GM18870 (cell line): Measurements from ENCODE around the gene PATJ.
"Not testable (repeated sequence)": the region's sequence is repeated elsewhere in the genome, so short reads cannot be mapped to it uniquely, and the experiment has no call there.

Experiments used
- ATAC-seq: cut with Tn5 transposase; IDR thresholded peaks from one replicate; pipeline ENCODE4 v1.9.1; 2021; ENCODE audit warnings: moderate library complexity; ENCODE audit not compliant: unreplicated experiment

Gene PATJ

DNA sequence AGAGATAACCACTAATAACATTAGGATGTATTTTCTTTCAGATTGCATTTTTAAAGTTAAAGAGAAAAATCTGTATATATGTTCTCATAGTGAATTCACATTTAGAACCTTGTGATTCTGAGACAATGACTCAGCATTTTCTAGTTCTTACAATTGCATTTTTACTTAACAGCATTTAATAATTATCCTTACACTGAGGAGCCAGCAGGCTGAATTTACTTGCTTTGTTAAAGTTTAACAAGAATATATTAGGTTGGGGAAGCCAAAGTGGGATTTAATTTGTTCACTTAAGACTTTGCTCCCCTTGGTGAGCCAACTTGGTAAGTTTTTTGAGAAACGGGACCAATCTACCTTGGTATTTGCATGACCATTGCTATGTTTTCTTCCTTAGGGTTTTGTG lies 4.5 kb downstream of the PATJ start:
- ATAC-seq: no peak

DNA sequence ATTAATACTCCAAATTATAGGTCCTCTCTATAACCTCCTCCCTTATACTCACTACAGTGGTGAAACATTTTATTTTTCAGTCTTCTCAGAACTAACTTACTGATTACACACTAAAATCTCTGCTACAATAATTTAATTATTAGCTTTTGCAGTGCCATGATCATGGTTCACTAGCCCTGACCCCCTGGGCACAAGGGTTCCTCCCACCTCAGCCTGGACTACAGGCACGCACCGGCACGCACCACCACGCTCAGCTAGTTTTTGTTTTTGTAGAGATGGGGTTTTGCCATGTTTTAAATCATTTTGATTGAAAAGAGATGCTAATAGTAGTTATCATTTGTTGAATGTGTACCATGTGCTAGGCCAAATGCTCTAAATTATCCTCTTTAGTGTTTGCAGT lies 6.3 kb downstream of the PATJ start:
- ATAC-seq: no peak

DNA sequence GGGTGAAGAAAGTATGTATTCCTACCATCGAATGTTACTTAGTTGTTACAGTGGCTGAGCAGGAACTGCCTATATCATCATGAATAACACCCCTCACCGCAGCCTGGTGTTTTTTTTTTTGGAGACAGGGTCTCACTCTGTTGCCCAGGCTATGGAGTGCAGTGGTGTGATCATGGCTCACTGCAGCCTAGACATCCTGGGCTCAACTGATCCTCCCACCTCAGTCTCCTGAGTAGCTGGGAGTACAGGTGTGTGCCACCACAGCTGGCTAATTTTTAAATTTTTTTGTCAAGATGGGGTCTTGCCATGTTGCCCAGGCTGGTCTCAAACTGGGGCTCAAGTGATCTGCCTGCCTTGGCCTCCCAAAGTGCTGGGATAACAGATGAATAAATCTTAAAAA lies 7.3 kb downstream of the PATJ start:
- ATAC-seq: no peak

DNA sequence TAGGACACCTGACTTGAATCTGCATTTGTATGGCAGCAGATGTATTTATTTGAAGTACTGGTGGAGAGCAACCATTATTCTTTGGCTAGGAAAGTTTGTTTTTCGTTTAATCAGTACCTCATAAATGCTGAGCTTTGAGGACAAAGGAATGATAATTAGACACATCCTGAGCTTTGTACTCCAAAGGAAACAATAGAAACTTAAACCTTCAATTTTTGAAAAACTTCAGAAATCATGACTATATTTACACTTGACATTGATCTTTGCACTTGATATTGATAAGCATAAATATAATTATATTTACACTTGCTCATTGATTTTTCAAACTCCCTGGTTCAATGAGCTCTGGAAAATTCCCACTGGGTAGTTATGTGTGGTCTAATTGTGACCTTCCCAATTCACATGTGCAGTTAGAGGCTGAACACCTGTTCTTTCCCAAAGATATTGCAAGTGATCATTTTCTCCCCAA lies 10.7 kb downstream of the PATJ start:
- no peak for ATAC-seq

DNA sequence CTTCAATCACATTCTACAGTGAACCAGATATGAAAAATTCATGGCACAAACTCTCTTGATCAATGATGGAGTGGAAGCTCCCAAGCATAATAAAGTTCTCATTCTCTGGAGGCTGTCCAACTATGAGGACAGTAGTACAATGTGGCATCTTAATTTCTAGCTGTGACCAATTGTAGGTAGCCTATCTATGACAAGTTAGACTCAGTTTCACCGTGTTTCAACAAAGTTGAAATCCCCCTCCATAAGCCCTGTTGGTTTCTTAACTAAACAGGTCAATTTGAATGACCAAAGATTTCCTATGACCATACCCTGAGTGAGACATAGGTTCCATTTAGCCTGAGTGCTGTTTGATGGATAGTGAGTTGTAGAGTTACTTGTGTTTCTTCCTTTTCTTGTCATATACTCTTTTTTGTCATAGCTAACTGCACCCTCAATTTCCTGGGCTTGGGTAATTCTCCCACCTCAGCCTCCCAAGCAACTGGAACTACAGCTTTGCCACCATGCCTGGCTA lies 11.8 kb downstream of the PATJ start:
- no peak for ATAC-seq

DNA sequence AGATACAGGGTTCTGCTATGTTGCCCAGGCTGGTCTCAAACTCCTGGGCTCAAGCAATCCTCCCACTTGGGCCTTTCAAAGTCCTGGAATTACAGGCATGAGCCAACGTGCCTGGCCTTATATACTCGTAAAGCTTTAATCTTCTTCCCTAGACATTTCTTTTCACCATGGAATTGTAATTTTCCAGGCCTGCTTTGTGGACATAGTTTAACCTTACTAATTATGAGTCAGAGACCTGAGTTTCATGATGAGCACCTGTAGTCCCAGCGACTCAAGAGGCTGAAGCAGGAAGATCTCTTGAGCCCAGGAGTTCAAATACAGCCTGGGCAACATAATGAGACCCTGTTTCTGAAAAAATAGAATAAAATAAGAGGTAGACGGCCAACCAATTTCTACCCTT lies 12.3 kb downstream of the PATJ start:
- ATAC-seq: no peak

DNA sequence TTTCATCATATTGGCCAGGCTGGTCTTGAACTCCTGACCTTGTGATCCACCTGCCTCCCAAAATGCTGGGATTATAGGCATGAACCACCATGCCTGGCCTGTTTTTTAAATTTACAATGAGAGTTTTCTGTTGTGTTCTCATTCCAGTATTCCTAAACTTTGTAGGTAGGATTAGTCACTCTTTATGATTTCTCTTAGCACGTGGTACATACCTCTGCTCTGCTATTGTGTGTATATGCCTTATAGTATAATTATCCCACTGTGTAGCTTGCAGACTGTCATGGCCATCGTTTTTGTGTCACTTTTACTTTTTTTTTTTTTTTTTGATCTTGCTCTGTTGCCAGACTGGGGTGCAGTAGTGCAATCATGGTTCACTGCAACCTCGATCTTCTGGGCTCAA lies 14.5 kb downstream of the PATJ start:
- no peak for ATAC-seq

DNA sequence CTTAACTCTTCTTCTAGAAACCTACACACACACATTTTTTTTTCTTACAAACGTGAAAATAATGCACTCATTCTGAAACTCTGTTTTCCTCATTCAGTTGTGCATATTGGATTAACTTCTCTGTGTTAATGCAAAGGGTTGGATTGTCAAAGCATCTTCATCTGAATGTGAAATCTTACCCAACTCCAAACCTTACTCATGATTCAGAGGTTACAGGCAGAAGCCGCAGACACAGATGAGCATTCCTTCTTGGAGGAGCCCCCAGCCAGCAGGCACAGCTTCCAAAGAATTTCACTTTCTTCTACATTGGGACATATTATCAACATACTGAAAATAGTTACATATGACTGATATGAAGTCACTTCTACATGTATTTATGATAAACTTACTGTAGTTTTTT lies 15.7 kb downstream of the PATJ start:
- no peak for ATAC-seq

DNA sequence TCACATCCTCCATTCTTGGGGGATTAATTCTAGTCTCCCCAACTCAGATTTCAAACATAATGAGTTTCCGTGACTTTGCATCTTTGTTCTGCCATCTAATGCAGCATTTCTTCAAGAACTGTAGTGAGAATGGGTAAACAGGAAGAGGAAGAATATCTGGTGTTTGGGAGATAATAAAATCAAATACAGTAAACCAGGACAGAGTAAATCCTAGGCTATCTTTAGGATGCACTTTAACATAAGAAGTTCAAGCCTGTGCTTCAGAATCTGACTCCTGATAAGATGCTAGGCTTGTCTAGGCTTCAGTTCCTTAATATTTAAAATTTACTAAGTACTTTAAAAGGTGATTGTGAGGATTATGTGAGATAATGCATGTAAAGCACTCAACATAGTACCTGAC lies 27.9 kb downstream of the PATJ start:
- no peak for ATAC-seq

DNA sequence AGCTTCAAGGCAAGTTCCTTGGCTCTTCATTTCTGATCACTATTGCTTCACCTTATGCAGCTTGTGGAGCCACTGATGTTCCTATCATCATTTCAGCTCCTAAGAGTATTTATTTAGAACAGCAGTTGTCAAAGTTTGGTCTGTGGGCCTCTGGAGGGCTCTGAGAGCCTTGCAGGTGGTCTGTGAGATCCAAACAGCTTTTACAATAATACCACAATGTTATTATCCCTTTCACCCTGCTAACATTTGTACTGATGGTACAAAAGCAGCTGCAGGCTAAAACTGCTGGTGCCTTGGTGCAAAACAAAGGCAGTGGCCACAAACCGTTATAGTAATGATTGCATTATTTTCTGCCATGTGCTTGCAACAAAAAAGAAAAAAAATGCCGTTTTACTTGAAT lies 33.8 kb downstream of the PATJ start:
- no peak for ATAC-seq

DNA sequence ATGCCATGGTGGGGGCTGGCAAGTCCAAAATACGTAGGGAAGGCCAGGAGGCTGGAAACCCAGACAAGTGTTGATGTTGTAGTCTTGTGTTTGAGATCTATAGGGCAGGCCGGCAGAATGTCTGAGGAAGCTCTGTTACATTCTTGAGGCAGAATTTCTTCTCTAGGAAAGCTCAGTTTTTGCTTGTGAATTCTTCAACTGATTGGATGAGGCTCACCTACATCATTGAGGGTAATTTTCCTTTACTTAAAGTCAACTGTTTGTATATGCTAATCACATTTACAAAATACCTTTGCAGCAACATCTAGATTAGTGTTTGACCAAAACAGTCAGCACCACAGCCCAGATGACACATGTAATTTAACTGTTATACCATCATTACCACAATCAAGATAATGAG lies 37.0 kb downstream of the PATJ start:
- no peak for ATAC-seq

DNA sequence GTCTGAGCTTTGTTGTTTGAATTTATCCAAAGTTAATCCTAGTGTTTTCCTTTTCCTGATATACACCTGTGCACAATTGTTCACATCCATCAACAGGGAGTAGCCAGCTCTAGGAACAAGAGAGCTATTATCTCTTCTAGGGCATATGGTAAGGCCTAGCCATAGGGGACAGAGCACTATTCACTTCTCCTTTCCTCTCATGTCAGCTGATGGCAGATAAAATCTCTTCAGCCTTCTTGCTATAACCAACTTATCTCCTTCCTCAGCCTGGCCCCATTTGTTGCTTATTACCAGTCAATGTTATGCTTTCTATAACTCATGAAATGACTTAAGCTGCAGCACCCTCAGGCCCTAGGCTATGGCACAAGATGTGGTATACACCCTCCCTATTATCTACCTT lies 38.9 kb downstream of the PATJ start:
- no peak for ATAC-seq

DNA sequence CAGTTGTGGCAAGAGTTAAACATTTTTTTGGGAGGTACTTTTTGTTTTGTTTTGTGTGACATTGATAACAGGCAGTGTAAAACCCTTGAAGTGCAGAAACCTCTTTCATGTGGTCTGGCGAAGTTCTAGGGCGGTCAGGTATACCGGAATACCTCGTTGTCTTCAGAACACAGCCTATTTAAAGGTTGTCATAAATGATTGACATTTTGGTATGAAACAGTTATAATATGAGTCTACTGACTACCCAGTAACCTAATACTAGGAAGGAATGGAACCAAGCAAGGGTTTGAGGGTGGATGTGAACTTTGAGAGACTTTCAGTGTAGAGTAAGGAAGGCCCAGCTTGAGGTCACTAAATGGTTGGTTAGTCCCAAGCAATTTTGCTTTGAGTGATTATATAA lies 40.5 kb downstream of the PATJ start:
- peak; percentile 94 for ATAC-seq

DNA sequence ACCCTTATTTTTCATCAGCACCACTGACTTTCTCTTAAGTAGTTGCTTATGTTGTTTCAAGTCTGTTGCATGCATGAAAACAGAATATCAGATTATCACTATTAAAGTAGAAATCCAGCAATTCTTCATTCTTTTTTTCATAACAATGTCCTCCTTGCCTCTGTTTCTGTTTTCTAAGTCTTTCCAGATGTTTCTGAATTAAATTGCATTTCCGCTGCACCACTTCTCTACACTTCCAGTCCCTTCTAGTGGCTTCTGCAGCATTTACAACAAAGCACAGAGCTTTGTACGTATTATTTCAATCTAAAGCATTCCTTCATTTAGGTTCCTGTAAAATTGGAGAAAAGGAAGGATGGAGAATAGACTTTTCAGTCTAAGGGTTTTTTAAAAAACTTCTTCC lies 42.4 kb downstream of the PATJ start:
- ATAC-seq: no peak

DNA sequence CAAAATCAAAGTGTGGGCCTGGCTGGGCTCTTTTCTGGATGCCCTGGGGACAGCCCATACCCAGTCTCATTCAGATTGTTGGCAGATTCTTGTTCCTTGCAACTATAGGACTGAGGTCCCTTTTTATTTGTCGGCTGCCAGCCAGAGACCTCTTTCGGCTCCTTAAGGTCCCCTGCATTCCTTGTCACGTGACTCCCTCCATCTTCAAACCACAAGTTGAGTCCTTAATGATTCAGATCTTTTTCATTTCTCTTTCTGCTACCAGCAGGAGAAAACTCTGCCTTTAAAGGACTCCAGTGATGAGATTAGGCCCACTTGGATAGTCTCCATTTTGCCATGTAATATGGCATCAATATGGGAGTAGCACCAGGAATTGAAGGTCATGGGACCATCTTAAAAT lies 48.6 kb downstream of the PATJ start:
- no peak for ATAC-seq

DNA sequence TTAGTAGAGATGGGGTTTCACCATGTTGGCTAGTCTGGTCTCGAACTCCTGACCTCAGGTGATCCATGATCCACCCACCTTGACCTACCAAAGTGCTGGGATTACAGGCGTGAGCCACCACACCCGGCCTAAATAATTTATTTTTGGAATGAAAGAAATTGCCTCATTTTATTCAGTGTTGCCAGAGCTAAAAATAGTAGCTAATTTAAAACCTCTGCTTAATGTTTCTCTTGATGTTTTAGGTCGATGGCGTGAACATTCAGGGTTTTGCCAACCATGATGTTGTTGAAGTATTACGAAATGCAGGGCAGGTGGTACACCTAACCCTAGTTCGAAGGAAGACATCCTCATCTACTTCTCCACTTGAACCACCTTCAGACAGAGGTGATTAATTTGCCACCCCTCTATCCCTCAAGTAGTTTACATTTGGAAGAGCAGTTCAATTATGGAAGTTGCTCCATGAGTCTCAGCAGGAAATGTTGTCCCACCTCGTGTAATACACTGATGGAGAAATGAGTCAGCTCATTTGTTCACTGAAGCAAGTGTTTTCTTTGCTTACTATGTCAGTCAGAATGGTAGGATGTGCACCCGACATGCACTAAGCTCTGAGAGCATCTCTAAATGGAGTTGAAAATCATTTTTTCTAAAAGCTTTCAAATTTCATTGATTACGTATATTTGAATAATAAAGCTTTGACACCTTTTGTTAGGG lies 54.9 kb downstream of the PATJ start:
- ATAC-seq: no peak

DNA sequence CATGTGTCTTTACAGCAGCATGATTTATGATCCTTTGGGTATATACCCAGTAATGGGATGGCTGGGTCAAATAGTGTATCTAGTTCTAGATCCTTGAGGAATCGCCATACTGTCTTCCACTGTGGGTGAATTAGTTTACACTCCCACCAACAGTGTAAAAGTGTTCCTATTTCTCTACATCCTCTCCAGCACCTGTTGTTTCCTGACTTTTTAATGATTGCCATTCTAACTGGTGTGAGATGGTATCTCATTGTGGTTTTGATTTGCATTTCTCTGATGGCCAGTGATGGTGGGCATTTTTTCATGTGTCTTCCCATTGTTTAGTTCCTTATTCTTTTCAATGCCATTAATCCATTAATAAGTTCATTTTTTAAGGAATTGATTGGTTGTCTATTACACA lies 58.8 kb downstream of the PATJ start:
- ATAC-seq: not testable (repeated sequence)

DNA sequence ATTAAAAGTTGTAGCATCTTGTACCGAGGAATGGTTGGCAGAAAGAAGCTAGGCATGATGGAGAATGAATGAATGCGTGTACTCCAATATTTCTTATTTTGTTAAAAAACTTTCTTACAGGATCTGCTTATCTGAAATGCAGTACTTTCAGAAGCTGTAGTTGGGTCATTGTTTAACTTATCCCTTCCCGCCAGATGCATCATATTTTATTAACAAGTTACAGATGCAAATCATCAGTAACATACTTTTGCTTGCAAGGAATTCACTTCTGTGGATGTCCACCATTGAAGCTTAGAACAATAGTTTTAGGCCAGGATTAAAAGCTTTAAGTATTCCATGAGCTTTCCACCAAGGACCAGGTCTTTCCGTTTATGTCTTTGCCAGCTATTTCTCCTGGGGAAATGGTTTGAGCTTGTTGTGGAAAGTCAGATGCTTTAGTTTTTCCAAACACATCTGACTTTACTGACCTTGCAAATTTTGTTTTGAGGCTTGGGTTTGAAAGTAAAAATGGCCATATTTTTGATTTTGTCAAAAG lies 65.4 kb downstream of the PATJ start:
- ATAC-seq: no peak

DNA sequence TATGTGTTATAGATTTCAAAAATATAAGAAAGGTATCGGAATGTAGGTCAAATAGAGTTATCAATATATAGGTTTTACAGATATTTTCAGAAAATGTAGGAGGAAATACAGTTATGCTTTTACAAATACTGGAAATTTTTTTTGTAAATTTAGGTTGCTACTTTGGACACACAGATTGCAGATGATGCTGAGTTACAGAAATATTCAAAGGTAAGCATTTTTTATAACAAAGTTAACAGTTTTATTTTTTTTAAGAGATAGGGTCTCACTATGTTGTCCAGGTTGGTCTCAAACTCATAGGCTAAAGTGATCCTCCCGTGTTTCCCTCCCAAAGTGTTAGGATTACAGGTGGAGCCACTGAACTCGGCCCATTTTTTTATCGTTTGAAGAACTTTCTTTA lies 66.0 kb downstream of the PATJ start:
- ATAC-seq: no peak

DNA sequence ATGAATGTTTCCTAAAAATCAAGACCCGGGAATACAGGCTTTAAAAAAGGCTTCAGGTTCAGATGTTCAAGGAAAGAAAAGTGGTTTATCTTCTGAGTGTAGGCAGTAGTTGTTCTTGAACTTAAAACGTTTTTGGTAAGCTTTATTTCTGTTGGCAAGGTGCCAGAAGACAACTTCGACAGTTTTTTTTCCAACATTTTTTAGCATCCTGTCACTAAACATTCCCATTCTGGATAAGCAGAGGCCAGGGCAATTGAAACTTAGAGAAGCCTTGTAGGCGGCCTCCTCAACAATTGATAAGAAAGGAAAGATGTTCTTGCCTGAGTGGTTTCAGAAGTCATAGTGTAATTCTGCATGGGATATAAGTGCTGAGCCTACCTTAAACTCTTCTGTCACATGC lies 66.7 kb downstream of the PATJ start:
- no peak for ATAC-seq

DNA sequence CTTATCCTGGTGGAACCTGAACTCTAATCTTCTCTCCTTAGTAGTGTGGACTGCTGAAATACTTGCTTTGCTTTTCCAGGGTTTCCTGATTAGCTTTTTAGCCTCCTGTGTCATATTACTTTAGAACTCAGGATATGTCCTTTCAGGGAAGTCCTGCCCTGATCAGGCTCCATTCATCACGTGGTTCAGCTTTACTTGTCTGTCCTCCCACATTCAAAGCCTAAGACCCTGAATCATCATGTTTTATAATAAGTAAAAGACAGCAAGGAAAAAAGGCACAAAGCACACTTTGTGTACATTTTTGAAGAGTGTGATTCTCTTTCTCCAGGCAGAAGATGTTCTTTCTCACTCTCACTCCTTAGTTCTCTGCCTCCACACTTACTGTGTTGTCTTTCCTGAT lies 70.6 kb downstream of the PATJ start:
- ATAC-seq: no peak

DNA sequence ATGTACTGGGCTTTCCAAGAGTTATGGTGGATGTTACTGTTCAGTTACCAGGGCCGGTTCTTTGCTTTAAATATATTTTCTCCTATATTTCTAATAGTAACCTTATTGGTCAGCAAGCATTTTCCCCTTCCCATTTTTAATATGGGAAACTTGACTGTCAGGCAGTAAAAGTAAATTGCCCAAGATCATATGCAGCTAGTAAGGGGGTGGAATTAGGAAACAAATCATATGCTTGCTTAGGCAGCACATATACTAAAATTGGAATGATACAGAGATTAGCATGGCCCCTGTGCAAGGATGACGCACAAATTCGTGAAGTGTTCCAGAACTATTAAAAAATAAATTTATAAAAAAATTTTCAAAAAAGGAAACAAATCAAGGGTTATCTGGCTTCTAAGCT lies 73.9 kb downstream of the PATJ start:
- ATAC-seq: no peak

DNA sequence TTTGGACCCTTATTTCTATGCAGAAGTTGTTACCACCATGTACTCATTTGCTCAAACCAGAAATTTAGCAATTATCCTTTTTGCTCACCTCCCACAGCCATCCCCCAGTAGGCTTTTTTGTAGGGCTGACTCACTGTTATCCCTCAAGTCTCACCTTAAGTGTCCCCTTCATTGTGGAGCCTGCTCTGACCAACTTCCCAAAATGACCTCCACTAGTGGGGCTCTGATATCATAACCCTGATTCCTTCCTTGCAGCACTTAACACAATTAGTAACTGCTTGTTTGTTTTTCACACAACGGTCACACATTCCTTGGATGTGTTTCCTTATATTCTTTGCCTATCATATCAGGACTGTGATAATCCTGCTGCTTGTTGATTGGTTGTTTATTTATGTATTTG lies 76.7 kb downstream of the PATJ start:
- ATAC-seq: no peak
